A673 (cell line): Measurements from ENCODE around the gene LCE2B. TPM values are rescaled to one million over a fixed set of nuclear protein-coding genes. Genes with fewer than 3 reads are reported as not detected.
"Not testable (repeated sequence)": the region's sequence is repeated elsewhere in the genome, so short reads cannot be mapped to it uniquely, and the experiment has no call there.

Source experiments
- BruUV-seq: library from RNA; stranded (reverse); fragments of 400-500 nt; replicated peaks from 2 replicates; lab custom pipeline; 2021; lab: Mats Ljungman, UMichigan
- CTCF ChIA-PET: fragments of 300-600 bp; sonication (Branson Sonifier 250); formaldehyde crosslinking; loops from one replicate; lab custom pipeline; 2022; ENCODE audit warnings: antibody characterized with exemption; lab: Charles Lee
- POLR2A ChIA-PET: fragments of 300-600 bp; sonication (Branson Sonifier 250); formaldehyde crosslinking; loops from one replicate; lab custom pipeline; 2022; ENCODE audit warnings: antibody characterized with exemption; ENCODE audit not compliant: low non-redundant PET; lab: Charles Lee
- DNase-seq: peaks from one replicate; pipeline ENCODE4 v3.0.0-alpha.2; 2015; ENCODE audit warnings: low spot score
- H3K27ac ChIP-seq: fragments of 200-600 bp; sonication (generic); 2 replicates; pipeline ENCODE4 v1.5.1; 2016; ENCODE audit warnings: mixed run types, low read depth, mild to moderate bottlenecking, mixed read lengths, antibody characterized with exemption, low read length; ENCODE audit not compliant: poor library complexity, severe bottlenecking
- H3K27me3 ChIP-seq: fragments of 200-600 bp; sonication (generic); replicated peaks from 2 replicates; pipeline ENCODE4 v1.6.1; 2017; ENCODE audit warnings: mixed run types, low read depth, mild to moderate bottlenecking, mixed read lengths, antibody characterized with exemption, low read length; ENCODE audit not compliant: insufficient read depth, poor library complexity
- H3K36me3 ChIP-seq: fragments of 200-600 bp; sonication (generic); 2 replicates; pipeline ENCODE4 v1.6.1; 2016; ENCODE audit warnings: mixed run types, mild to moderate bottlenecking, mixed read lengths, antibody characterized with exemption, low read length; ENCODE audit not compliant: insufficient read depth, poor library complexity, severe bottlenecking
- H3K4me1 ChIP-seq: fragments of 200-600 bp; sonication (generic); 2 replicates; pipeline ENCODE4 v1.6.1; 2017; ENCODE audit warnings: mixed run types, mild to moderate bottlenecking, mixed read lengths, antibody characterized with exemption, low read length; ENCODE audit not compliant: insufficient read depth, poor library complexity, severe bottlenecking
- H3K4me3 ChIP-seq: fragments of 200-600 bp; sonication (generic); 2 replicates; pipeline ENCODE4 v1.5.1; 2016; ENCODE audit warnings: low read depth, mixed run types, mild to moderate bottlenecking, mixed read lengths, low read length; ENCODE audit not compliant: poor library complexity, severe bottlenecking
- H3K9me3 ChIP-seq: fragments of 200-600 bp; sonication (generic); 2 replicates; pipeline ENCODE4 v1.6.1; 2016; ENCODE audit warnings: mixed run types, low read depth, mild to moderate bottlenecking, mixed read lengths, antibody characterized with exemption, low read length; ENCODE audit not compliant: poor library complexity, severe bottlenecking
- CTCF ChIP-seq: fragments of 300-800, 200-600 bp; sonication (generic); conservative IDR thresholded peaks from 2 replicates; pipeline ENCODE4 v1.5.1; 2017; ENCODE audit warnings: low read depth, mild to moderate bottlenecking, antibody characterized with exemption, low read length, moderate library complexity, mixed read lengths
- EZH2 ChIP-seq: fragments of 200-600 bp; sonication (generic); IDR thresholded peaks from 2 replicates; pipeline ENCODE4 v1.6.1; 2017; ENCODE audit warnings: borderline replicate concordance, low read depth, mild to moderate bottlenecking, mixed read lengths, antibody characterized with exemption, low read length; ENCODE audit not compliant: poor library complexity, severe bottlenecking
- intact Hi-C: fragments of 100-400 bp; cut with micrococcal nuclease; formaldehyde crosslinking; loops from one replicate; pipeline ENCODE4 v1.10.0; 2022; ENCODE audit not compliant: unreplicated experiment
- total RNA-seq: library from RNA; stranded (reverse); gene quantifications from 2 replicates; pipeline ENCODE4 v1.2.3, GENCODE V29; 2021

The LCE2B gene
- total RNA-seq, 1 experiment from 2014 or later, result not detected

DNA sequence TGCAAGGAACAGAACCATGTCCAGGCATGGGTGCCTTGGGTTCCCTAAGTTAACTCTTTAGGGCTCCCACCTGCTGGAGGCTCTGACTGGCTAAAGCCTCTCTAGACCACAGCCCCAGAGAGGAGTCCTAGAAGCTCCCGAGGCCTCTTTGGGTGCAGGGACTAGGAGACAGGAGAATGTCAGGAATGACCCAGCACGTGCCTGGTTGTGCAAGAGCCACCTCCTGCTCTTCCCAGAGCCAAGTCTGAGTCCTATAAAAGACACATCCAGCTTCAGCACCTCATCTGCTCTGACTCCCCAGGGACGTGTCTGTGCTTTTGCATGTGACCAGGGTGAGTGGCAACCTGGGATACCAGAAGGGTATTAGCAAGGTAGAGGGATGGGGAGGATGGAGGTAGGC lies 22.8 kb upstream of the LCE2B start, which contains the start of gene LCE2D:
LCE2D (plus strand) TSS at position 283 of the 400 bp plus-strand sequence. CDS start 726 bp downstream, outside the sequence.
- Histone ChIP-seq H3K27me3 (peaks cover 22% of the 10 kb centered on the region), H3K36me3 (no peaks in the 10 kb centered on the region), H3K4me3 (no peak within 1 kb of the TSS), H3K4me1 (no peaks in the 10 kb centered on the region), H3K27ac (no peak within 1 kb of the TSS), H3K9me3 (no peaks in the 10 kb centered on the region)
- POLR2A ChIA-PET, result no interaction called here
- TF ChIP-seq EZH2, result no peak
- TF ChIP-seq CTCF, result no peak
- CTCF ChIA-PET, result interaction anchor here (0.8 kb wide), 1 partner anchor 10 kb away, joined by 3 read pairs; no protein-coding TSS in a partner anchor
- BruUV-seq, result no TSS peak
- DNase-seq, result no peak
- intact Hi-C loops, result no loop called here

GRCh38 chr1:152666171-152666570 lies 19.8 kb upstream of the LCE2B start:
- H3K9me3 ChIP-seq, CTCF ChIA-PET, H3K27ac ChIP-seq, intact Hi-C loops, H3K4me3 ChIP-seq, POLR2A ChIA-PET, DNase-seq, H3K27me3 ChIP-seq, H3K4me1 ChIP-seq, H3K36me3 ChIP-seq, BruUV-seq: not testable (repeated sequence)

- no TSS peak for BruUV-seq
- CTCF ChIA-PET, result no interaction called here
- intact Hi-C loops, result no loop called here
- TF ChIP-seq CTCF, result no peak
- no peak for TF ChIP-seq EZH2
- H3K27me3 ChIP-seq, result no peaks in the 10 kb centered on the region
- H3K9me3 ChIP-seq, result no peaks in the 10 kb centered on the region
- no peak overlapping the region for H3K27ac ChIP-seq
- no peaks in the 10 kb centered on the region for H3K4me1 ChIP-seq
- POLR2A ChIA-PET, result no interaction called here
- no peaks in the 10 kb centered on the region for H3K36me3 ChIP-seq
- no peak for DNase-seq
- H3K4me3 ChIP-seq, result no peak overlapping the region
These were observed 18.3 kb upstream of the LCE2B start for GRCh38 chr1:152667648-152668047.

GRCh38 chr1:152673016-152673415 lies 12.9 kb upstream of the LCE2B start:
- ChIA-PET POLR2A (no interaction called here), CTCF (no interaction called here)
- intact Hi-C loops, result no loop called here
- H3K27ac ChIP-seq, result no peak overlapping the region
- H3K9me3 ChIP-seq, result no peaks in the 10 kb centered on the region
- H3K4me3 ChIP-seq, result no peak overlapping the region
- H3K36me3 ChIP-seq, result no peaks in the 10 kb centered on the region
- H3K27me3 ChIP-seq, result peaks cover 22% of the 10 kb centered on the region
- DNase-seq, result no peak
- BruUV-seq, result no TSS peak
- TF ChIP-seq CTCF (no peak), EZH2 (no peak)
- no peaks in the 10 kb centered on the region for H3K4me1 ChIP-seq

- H3K36me3 ChIP-seq, POLR2A ChIA-PET, H3K4me1 ChIP-seq, H3K4me3 ChIP-seq, DNase-seq, BruUV-seq, H3K27ac ChIP-seq, CTCF ChIA-PET, H3K9me3 ChIP-seq, intact Hi-C loops: not testable (repeated sequence)
- peaks cover 35% of the 10 kb centered on the region for H3K27me3 ChIP-seq
These were observed 10.9 kb upstream of the LCE2B start, which contains the start of gene LCE2C for GRCh38 chr1:152674983-152675382. Gene LCE2C (plus strand): TSS chr1:152675279. CDS start chr1:152676016, 737 bp downstream.
